GM19463 (cell line): Measurements from ENCODE around the gene ZSCAN5A.
"Not testable (repeated sequence)": the region's sequence is repeated elsewhere in the genome, so short reads cannot be mapped to it uniquely, and the experiment has no call there.

Experiments
- ATAC-seq: cut with Tn5 transposase; IDR thresholded peaks from one replicate; pipeline ENCODE4 v1.9.1; 2021; ENCODE audit warnings: mild to moderate bottlenecking, moderate library complexity; ENCODE audit not compliant: unreplicated experiment

Gene ZSCAN5A

GRCh38 chr19:56273563-56274117, 41.0 kb downstream of the ZSCAN5A start:
- no peak for ATAC-seq

- ATAC-seq: no peak
These were observed 42.4 kb downstream of the ZSCAN5A start, which contains the start of gene EDDM13 for GRCh38 chr19:56272161-56272798. Gene EDDM13, plus strand, starts transcription at chr19:56272748. Its CDS starts 87 bp downstream, at chr19:56272835.

GRCh38 chr19:56271151-56271550, 43.5 kb downstream of the ZSCAN5A start:
- no peak for ATAC-seq

GRCh38 chr19:56270676-56271075, 44.0 kb downstream of the ZSCAN5A start:
- ATAC-seq: no peak

- ATAC-seq: no peak
These were observed 45.3 kb downstream of the ZSCAN5A start for GRCh38 chr19:56269348-56269747.

GRCh38 chr19:56266051-56266450, 48.6 kb downstream of the ZSCAN5A start:
- no peak for ATAC-seq

GRCh38 chr19:56263319-56263718, 51.3 kb downstream of the ZSCAN5A start:
- no peak for ATAC-seq

- not testable (repeated sequence) for ATAC-seq
These were observed 52.7 kb downstream of the ZSCAN5A start for GRCh38 chr19:56261932-56262331.

DNA sequence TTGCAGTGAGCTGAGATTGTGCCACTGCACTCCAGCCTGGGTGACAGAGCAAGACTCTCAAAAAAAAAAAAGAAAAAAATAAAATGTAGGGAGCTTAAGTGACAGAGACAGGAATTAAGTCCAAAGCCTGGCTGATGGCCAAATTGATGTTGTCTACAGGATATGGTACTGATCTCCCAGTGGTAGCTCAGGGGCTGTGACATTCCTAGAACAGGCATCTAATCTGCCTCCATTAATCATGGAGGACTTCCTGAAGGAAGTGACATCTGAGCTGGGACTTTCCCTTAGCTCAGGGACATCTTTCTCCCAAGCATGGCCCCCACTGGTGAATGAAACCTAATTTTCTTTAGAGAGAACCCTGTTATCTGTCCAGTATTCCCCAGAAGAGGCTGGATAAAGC, 53.5 kb downstream of the ZSCAN5A start:
- ATAC-seq: no peak

- ATAC-seq: no peak
These were observed 56.4 kb downstream of the ZSCAN5A start for GRCh38 chr19:56258272-56258671.

DNA sequence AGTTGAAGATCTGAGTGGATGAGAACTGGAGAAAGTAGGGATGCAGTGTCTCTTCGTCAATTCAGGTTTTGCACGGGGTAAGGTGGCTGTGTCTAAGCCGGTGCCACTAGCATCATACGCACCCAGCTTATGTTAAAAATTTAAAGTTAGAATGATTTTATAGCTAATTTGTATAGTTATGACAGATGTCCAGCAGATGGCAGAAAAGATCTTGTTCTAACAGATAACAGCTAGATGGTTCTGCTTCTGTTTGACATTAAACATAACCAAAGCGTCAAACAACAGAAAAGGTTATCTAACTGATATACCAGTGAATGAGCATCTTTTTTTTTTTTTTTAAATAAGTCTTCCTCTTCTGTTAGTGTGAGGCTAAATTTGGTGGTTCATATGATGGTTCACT, 60.9 kb downstream of the ZSCAN5A start:
- no peak for ATAC-seq

GRCh38 chr19:56252699-56253422, 61.8 kb downstream of the ZSCAN5A start:
- no peak for ATAC-seq

DNA sequence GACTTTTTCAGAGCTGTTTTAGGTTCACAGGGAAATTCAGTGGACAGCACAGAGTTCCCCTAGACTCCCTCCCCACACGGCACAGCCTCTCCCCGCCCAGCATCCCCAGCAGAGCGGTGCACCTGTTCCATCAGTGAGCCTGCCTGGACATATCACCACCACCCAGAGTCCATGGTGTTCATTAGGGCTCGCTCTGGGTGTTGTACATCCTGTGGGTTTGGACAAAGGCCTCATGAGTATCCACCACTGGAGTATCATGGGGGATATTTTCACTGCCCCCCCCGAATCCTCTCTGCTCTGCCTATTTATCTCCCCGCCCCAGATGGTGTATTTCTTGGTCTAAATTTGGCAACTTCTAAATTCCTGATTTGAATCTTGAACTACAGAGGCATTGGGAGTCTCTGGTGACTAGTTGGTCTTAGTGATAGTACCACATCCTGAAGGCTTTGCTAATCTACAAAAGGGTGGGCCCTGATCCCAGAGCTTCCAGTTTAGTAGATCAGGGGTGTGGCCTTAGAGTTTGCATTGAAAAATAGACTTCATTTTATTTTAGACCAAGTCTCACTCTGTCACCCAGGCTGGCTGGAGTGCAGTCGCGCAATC, 65.8 kb downstream of the ZSCAN5A start:
- not testable (repeated sequence) for ATAC-seq

GRCh38 chr19:56245764-56246163, 68.9 kb downstream of the ZSCAN5A start:
- not testable (repeated sequence) for ATAC-seq

DNA sequence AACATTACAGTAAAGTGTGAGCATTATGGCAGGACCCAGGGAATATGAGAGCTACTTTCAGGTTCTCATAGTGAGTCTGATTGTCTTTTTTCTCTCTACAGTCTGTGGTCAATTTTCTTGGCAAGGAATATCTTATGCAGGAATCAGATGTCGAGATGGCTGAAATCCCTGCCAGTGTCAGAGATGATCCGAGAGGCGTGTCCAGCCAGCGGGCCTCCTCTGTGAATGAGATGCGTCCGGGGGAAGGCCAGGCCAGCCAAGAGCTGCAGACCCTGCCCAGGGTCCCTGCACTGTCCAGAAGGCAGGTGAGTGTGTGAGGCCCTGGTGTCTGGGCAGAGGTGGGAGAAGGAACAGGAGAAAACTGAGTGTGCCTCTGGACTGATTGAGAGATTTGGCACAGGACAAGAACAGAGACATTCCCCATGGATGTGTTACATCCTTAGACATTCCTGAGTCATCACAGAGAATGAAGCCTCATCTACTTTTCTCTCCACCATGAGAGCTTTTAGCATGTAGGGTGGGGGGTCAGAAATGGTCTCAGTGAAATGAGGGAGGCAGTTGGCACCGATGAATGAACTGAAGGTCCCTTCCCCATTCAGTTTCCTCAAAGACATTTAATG, 69.4 kb downstream of the ZSCAN5A start:
- ATAC-seq: no peak

DNA sequence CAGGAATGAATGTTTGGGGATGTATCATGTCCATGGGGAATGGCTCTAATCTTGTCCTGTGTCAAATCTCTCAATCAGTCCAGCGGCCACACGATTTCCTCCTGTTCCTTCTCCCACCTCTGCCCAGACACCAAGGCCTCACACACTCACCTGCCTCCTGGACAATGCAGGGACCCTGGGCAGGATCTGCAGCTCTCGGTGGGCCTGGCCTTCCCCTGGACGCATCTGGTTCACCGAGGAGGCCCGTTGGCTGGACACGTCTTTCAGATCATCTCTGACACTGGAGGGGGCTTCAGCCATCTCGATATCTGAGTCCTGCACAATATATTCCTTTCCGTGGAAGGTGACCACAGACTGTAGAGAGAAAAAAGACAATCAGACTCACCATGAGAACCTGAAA, 91.2 kb downstream of the ZSCAN5A start:
- no peak for ATAC-seq

DNA sequence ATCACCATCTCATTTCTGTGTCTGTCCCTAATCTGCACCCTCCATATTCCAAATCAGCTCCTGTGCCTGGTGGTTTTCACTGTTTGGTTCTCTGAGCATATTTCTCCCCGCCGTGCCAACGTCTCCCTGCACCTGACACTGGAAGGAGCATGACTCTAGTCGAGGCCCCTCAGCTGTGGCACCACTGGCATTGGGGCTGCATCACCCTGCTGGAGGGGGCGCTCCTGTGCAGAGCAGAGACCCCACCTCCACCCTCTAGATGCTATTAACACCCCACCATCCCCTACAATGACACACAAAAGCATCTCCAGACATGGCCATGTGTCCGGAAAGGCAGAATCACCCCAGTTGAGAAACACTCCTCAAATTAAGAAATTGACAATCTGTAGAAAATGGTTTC, 91.7 kb downstream of the ZSCAN5A start:
- no peak for ATAC-seq

GRCh38 chr19:56221851-56222250, 92.8 kb downstream of the ZSCAN5A start:
- no peak for ATAC-seq

GRCh38 chr19:56221442-56221841, 93.2 kb downstream of the ZSCAN5A start:
- not testable (repeated sequence) for ATAC-seq

- no peak for ATAC-seq
These were observed 95.7 kb downstream of the ZSCAN5A start for GRCh38 chr19:56218961-56219360.
